Endothelial cell (in vitro differentiated cells): Measurements from ENCODE around the gene DNAH17. TPM values are rescaled to one million over a fixed set of nuclear protein-coding genes. Genes with fewer than 3 reads are reported as not detected.
A peak's percentile ranks its signal among the peaks of the same experiment; 100 is the strongest.

Experiments
- DNase-seq: peaks from one replicate; pipeline ENCODE4 v3.0.0; 2021; ENCODE audit warnings: low spot score
- H3K27ac Mint-ChIP-seq: one replicate; pipeline ENCODE4 v1.8.0; 2021; ENCODE audit warnings: mixed read lengths, inconsistent platforms; ENCODE audit not compliant: unreplicated experiment
- H3K27me3 Mint-ChIP-seq: one replicate; pipeline ENCODE4 v1.8.0; 2021; ENCODE audit warnings: mild to moderate bottlenecking, moderate library complexity, mixed read lengths, inconsistent platforms; ENCODE audit not compliant: unreplicated experiment
- H3K36me3 Mint-ChIP-seq: one replicate; pipeline ENCODE4 v1.8.0; 2021; ENCODE audit warnings: mild to moderate bottlenecking, low read depth, mixed read lengths, inconsistent platforms; ENCODE audit not compliant: unreplicated experiment
- H3K4me1 Mint-ChIP-seq: one replicate; pipeline ENCODE4 v1.8.0; 2021; ENCODE audit warnings: mild to moderate bottlenecking, mixed read lengths, inconsistent platforms; ENCODE audit not compliant: unreplicated experiment
- H3K4me3 Mint-ChIP-seq: one replicate; pipeline ENCODE4 v1.8.0; 2021; ENCODE audit warnings: mild to moderate bottlenecking, mixed read lengths, inconsistent platforms; ENCODE audit not compliant: unreplicated experiment
- H3K9me3 Mint-ChIP-seq: one replicate; pipeline ENCODE4 v1.8.0; 2021; ENCODE audit warnings: mixed read lengths, inconsistent platforms; ENCODE audit not compliant: unreplicated experiment
- CTCF ChIP-seq: fragments of 200-600 bp; sonication (generic); IDR thresholded peaks from one replicate; pipeline ENCODE4 v1.5.0; 2021; ENCODE audit warnings: antibody characterized with exemption; ENCODE audit not compliant: unreplicated experiment
- total RNA-seq: library from RNA; stranded (reverse); fragmentation: NEBNext Ultra II Directional; extraction: Animal tissue kit (Norgen Biotek cat#: 25700); gene quantifications from one replicate; pipeline ENCODE4 v1.2.1, GENCODE V29; 2021; ENCODE audit not compliant: unreplicated experiment

The DNAH17 gene
- total RNA-seq, 1 donor from 2014 or later: 1.0 TPM

GRCh38 chr17:78379131-78379491 is 198.1 kb downstream of the DNAH17 start:
- Mint-ChIP-seq H3K27ac (peak overlapping the region; percentile 100), H3K4me1 (peaks cover 71% of the 10 kb centered on the region), H3K9me3 (no peaks in the 10 kb centered on the region), H3K27me3 (peaks cover 3% of the 10 kb centered on the region), H3K4me3 (peak overlapping the region; percentile 99), H3K36me3 (peaks cover 20% of the 10 kb centered on the region)
- no peak for DNase-seq
- no peak for TF ChIP-seq CTCF

GRCh38 chr17:78378225-78379130 is 198.7 kb downstream of the DNAH17 start, which contains the start of gene PGS1:
TSS of gene PGS1 (plus strand) at chr17:78378649. CDS start at chr17:78378666, 17 bp downstream.
- peaks cover 3% of the 10 kb centered on the region for H3K27me3 Mint-ChIP-seq
- peak within 1 kb of the TSS; percentile 100 for H3K27ac Mint-ChIP-seq
- no peaks in the 10 kb centered on the region for H3K9me3 Mint-ChIP-seq
- H3K4me3 Mint-ChIP-seq: peak within 1 kb of the TSS; percentile 99
- H3K4me1 Mint-ChIP-seq: peaks cover 69% of the 10 kb centered on the region
- peaks cover 19% of the 10 kb centered on the region for H3K36me3 Mint-ChIP-seq
- peak; percentile 83 for DNase-seq
- no peak for TF ChIP-seq CTCF

GRCh38 chr17:78377858-78378224 is 199.4 kb downstream of the DNAH17 start:
- no peak for DNase-seq
- TF ChIP-seq CTCF: no peak
- H3K27ac Mint-ChIP-seq: peak overlapping the region; percentile 42
- H3K9me3 Mint-ChIP-seq: no peaks in the 10 kb centered on the region
- H3K36me3 Mint-ChIP-seq: peaks cover 19% of the 10 kb centered on the region
- peaks cover 3% of the 10 kb centered on the region for H3K27me3 Mint-ChIP-seq
- H3K4me1 Mint-ChIP-seq: peaks cover 69% of the 10 kb centered on the region
- H3K4me3 Mint-ChIP-seq: no peak overlapping the region

- no peak for TF ChIP-seq CTCF
- no peak overlapping the region for H3K4me3 Mint-ChIP-seq
- H3K4me1 Mint-ChIP-seq: peaks cover 62% of the 10 kb centered on the region
- peaks cover 3% of the 10 kb centered on the region for H3K27me3 Mint-ChIP-seq
- peaks cover 7% of the 10 kb centered on the region for H3K36me3 Mint-ChIP-seq
- H3K27ac Mint-ChIP-seq: peak overlapping the region; percentile 81
- no peak for DNase-seq
- H3K9me3 Mint-ChIP-seq: no peaks in the 10 kb centered on the region
These were observed 201.0 kb downstream of the DNAH17 start for GRCh38 chr17:78376161-78376560.

- Mint-ChIP-seq H3K9me3 (no peaks in the 10 kb centered on the region), H3K27me3 (peaks cover 3% of the 10 kb centered on the region), H3K4me3 (no peak overlapping the region), H3K36me3 (peaks cover 6% of the 10 kb centered on the region), H3K4me1 (peaks cover 57% of the 10 kb centered on the region), H3K27ac (peak overlapping the region; percentile 100)
- TF ChIP-seq CTCF: no peak
- DNase-seq: no peak
These were observed 201.6 kb downstream of the DNAH17 start for GRCh38 chr17:78375401-78376151.
